NCI-H1436 (cell line): ENCODE measurements around the gene DLGAP5.
A peak's percentile ranks its signal among the peaks of the same experiment; 100 is the strongest.

ENCODE experiments used
- DNase-seq: peaks from one replicate; lab custom pipeline; 2025; lab: John Stamatoyannopoulos, UW

The DLGAP5 gene, protein sequence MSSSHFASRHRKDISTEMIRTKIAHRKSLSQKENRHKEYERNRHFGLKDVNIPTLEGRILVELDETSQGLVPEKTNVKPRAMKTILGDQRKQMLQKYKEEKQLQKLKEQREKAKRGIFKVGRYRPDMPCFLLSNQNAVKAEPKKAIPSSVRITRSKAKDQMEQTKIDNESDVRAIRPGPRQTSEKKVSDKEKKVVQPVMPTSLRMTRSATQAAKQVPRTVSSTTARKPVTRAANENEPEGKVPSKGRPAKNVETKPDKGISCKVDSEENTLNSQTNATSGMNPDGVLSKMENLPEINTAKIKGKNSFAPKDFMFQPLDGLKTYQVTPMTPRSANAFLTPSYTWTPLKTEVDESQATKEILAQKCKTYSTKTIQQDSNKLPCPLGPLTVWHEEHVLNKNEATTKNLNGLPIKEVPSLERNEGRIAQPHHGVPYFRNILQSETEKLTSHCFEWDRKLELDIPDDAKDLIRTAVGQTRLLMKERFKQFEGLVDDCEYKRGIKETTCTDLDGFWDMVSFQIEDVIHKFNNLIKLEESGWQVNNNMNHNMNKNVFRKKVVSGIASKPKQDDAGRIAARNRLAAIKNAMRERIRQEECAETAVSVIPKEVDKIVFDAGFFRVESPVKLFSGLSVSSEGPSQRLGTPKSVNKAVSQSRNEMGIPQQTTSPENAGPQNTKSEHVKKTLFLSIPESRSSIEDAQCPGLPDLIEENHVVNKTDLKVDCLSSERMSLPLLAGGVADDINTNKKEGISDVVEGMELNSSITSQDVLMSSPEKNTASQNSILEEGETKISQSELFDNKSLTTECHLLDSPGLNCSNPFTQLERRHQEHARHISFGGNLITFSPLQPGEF

DNA sequence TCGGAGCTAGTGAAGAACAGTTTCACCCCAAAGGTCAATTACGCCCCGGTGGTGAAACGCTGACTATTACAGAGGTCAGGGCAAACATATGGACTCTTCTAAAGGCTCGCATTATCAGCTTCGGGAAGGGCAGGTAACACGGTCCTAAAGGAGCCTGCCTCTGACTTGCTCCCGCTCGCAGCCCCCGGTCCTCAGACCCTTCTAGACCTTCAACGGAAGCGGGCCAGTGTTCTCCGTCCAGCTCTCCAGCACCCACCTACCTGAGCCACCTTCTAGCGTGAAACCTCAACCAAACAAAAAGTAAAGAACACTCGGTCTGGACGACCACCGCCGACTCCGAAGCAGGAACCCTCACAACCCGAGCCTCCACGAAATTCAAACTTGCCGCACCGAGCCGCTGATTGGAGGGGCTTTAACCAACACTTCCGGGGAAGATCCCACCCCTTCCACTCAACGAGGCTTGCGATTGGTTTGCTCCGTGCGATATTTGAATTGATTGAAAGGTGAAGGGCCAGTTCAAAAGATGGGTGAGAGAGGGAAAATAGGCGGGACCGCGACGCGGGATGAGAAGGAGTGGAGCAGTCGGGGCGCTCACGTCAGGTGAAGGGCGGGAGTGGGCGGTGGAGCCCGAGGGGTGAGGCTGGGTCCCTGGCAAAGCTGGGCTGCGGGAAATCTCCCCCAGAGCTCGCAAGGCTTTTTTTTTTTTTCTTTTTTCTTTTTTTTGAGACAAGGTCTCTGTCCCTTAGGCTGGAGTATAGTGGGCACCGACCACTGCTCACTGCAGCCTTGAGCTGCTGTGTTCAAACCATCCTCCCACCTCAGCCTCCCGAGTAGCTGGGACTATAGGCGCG is at the start of gene DLGAP5:
Gene DLGAP5, minus strand, starts transcription at position 383 of the 851 bp plus-strand sequence. CDS start 2,406 bp downstream, outside the sequence.
- DNase-seq = peak; percentile 97

DNA sequence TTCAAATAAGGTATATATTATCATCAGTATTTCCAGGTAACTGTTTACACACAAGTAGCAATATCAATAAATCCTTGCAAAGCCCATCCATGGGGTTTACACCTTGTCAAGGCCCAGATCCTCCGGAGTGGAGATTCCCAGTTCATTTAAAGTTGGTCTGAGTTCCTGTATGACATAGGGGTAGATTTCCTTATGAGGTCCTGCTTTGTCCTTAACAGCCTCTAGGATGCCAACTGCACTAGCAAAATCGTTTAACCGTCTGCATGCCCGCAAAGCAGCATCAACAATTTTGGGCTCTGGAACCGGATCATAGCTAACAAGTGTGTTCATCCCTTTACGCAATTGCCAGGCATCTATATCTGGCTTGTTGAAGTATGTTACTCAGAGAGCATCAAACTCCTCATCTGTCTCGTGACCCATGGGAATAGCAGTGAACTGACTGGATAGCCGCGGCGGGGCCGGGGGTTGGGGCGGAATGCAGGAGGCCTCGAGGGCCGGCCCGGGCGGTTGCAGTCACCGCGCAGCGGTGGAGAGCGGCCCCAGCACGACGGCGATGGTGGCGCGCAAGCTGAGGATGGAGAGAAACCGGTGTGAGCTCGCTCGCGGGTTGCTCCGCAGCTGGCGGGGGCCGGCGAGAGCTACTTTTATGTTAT is 49.3 kb upstream of the DLGAP5 start:
- no peak for DNase-seq

DNA sequence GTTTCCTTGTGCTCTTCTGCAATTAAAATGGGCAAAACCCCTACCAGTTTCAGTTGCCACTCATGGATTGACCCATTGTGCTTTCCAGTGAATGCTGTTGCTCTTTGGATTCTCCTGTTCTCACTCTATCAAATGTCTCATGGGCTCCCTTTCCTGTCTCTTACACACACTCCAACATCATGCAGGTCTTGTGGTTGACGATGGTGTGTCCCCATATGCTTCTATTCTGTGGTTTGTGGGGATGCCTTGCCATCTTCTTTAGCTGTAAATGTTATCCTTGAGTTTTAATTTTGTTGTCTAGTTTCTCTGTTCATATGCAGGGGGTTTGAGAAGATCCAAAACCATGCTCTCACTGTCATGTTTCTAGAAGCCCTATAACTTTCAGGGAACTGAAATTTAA is 47.9 kb upstream of the DLGAP5 start:
- no peak for DNase-seq

DNA sequence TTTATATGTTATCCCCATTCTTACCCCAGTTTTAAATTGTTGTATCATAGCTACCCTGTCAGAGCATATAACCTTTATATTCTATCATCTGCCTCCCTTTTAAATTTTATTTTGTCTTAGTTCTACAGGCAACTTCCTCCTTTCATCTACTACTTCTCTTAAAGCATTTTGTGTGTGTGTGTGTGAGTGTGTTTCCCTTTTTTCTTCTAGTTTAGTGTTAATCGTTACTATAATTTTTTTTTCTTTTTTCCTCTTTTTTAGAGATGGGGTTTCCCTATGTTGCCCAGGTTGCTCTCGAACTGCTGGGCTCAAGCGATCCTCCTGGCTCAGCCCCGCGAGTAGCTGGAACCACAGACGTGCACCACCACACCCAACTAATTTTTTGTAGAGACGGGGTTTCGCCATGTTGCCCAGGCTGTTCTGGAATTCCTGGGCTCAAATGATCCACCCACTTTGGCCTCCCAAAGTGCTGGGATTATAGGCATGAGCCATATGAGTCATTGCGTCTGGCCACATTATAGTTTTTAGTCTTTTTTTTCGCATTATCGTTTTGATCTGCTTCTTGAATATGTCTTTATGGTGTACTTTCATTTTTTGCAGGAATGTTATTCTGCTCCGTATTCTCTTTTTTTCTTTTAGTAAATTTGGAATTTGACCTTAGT is 46.8 kb upstream of the DLGAP5 start:
- no peak for DNase-seq

DNA sequence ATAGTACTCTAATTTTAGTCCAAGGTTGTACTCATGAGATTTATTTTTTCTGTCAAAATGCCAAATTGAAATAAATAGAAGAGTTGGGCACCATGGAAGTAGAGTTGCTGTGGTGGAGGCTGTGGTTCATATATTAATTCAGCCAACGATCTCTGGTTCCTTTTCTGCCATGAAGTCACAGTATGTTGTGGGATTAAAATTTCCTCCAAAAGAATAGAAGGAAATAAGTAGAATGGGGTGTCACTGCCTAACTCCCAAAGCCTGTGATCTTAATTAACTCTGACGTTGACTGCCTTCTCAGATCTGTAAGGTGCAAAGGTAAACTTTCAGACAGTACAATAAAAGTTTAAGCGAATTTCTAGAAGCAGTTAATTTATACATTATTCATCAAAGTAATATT is 42.2 kb upstream of the DLGAP5 start:
- DNase-seq = no peak

DNA sequence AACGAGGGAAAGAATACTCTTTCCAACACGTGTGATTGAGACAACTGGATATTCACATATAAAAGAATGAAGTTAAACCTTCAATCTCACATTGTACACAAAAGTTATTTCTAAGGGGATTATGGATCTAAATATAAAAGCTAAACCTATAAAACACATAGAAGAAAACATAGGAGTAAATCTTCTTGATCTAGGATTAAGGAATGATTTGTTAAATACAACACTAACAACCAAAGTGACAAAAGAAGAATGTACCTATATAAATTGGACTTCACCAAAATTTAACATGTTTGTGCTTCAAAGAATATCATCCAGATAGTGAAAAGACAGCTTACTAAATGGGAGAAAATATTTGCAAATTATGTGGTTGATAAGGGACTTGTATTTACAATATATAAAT is 36.9 kb upstream of the DLGAP5 start:
- no peak for DNase-seq

DNA sequence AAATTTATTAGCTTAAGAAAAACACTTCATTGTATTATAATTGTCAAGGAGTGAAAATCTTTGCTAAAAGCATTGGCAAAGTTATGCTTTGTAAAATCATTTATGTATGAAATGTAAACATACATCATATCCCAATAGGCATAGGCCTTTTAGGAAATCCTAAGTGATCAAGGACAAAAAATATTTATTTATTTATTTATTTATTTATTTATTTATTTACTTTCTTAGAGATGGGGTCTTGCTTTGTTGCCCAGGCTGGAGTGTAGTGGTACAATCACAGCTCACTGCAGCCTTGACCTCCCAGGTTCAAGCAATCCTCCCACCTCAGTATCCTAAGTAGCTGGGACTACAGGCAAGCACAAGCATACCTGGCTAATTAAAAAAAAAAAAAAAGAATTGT is 32.0 kb upstream of the DLGAP5 start:
- DNase-seq = no peak

DNA sequence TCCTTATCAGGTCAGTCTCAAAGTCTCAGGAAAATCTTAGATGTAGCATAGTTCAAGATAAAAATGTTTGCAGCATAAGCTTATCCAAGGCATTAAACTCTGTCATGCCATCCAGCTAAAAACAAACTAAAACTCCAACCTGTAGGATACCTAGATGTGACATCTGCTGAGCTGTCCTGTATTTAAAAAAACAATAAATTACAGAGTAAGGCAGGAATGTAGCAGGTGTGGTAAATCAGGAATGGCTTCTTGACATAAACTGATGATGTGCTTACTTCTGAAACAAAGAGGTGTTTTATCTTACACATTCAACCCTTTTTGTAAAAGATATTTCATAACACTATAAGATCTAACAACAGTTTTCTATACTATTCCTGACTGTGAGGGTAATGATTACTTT is 30.6 kb upstream of the DLGAP5 start:
- DNase-seq = no peak

DNA sequence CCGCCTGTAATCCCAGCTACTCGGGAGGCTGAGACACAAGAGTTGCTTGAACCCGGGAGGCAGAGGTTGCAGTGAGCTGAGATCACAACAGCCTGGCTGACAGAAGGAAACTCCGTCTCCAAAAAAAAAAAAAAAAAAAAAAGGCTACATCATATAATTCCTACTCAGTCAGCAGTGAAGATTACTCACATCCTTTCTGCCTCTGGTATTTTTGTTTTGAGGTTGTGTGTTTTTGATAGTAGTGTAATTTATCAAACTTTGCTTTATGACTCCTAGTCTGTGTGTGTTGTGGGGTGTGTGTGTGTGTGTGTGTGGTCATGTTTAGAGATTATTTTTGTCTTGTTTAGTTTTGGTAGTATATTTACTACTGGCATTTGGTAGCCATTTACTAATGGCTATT is 29.8 kb upstream of the DLGAP5 start:
- no peak for DNase-seq

DNA sequence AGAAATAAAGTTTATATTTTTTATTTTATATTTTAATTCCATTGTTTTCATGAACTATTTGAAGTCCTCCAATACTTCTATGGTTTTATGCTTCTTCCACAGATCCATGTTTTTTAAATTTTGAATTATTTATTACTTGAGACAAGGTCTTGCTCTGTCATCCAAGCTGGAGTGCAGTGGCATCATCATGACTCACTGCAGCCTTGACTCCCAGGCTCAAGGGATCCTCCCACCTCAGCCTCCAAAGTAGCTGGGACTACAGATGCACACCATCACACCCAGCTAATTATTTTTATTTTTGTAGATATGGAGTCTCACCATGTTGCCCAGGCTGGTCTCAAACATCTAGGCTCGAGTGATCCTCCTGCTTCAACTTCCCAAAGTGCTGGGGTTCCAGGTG is 28.8 kb upstream of the DLGAP5 start:
- DNase-seq = no peak

DNA sequence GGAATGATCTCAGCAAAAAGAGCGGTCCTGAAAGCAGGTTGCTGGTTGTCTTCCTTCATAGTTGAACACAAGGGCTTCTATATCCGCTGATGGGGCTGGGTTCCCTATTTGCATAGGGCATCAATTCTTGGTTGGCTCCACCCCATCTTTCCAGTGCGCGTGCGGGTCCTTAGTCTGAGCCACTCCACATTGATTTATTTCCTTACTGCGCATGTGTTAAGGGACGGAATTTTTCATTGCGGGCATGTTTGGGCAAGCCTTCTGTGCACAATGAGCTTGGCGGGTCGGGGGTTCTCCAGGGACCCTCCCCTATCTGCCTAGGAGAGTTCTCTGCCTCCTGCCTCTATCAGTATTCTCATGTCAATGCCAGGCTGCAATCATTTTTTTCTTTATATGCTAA is 21.2 kb upstream of the DLGAP5 start:
- peak; percentile 62 for DNase-seq

DNA sequence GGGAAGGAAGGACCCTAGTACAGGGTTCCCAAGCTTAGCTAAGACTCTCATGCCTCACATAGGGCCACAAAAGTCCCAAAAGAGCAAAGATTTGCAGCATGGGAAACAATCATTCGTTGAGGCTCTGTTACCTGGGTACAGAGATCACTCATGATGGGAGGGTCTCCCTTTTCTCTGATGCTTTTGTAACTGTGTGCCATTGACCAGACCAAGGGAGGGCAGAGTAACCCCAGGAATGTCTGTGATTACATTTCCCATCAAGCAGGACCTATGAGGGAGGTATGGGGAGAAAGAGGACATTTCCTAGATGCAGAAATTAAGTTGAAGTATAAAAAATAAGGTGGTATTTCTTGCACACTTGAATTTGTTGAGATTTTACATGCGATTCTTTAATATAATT is 16.4 kb upstream of the DLGAP5 start:
- DNase-seq = no peak

DNA sequence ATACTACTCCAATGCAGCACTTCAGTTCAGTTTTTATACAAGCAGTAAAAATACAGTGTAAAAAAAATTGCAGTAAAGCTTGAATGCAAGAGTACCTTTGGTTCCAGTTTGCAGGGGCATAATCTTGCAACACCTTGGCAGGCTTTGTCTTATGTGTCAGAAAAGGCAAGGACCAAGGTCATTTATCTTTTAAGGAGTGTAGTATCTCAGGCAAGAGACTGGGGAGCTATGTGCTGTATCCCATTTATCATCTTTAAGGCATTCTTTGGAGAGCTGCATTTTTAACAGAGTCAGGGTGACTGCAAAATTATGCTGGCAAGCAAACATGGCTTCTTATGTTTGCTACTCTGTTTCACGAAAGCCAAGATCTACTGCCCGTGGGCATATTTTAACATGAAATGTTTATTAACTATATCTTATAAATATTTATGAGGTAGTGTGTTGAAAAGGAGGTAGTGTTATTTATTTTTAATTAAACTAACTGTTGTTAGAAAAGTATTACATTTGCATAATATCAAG is 14.8 kb upstream of the DLGAP5 start:
- no peak for DNase-seq

DNA sequence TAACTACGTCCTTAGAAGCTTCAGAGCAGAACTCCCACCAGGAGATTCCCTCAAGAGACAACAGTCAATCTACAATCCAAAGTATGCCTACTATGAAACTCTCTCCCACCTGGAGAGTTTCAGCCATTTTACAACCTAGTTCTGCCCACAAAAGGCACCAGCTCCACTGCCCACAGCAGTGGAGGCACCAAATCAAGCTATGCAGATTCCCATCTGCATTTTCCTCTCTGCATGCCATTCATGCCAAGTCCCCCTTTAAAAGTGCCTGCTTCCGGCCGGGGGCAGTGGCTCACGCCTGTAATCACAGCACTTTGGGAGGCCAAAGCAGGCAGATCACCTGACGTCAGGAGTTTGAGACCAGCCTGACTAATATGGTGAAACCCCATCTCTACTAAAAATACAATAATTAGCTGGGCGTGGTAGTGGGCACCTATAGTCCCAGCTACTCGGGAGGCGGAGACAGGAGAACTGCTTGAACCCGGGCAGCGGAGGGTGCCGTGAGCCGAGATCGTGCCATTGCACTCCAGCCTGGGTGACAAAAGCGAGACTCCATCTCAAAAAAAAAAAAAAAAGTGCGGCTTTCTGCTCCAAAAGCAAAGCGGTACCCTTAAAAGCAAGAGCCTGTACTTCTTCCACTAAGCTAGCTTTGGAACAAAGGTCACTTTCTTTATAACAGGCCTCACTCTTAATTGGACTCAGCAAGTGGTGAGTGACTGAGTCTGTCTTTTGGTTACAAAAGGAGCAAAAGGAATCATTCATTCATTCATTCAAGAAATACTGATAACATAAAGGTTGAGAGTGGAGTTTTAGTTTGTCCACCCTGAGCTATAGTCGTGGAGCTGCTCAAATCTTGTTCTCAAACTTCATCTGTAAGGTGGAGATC is 10.1 kb upstream of the DLGAP5 start:
- DNase-seq = no peak

DNA sequence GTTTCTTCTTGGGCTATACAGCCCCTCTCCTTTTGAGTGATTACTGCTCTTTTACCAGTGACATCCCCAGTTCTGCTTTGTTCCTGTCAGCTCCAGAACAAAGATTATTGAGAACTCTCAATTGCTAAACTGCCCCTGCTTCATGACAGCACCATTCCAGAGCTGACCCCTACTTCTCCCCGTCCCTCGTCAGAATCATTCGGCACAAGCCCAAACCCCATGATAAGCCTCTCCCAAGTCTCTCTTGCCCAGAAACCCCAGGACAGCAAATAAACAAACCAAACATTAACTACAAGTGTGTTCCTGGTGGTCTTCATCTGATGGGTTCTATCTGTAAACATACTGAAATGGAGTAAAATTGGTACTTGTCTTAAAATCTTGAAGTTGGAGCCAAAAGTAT is 9.3 kb upstream of the DLGAP5 start:
- no peak for DNase-seq

DNA sequence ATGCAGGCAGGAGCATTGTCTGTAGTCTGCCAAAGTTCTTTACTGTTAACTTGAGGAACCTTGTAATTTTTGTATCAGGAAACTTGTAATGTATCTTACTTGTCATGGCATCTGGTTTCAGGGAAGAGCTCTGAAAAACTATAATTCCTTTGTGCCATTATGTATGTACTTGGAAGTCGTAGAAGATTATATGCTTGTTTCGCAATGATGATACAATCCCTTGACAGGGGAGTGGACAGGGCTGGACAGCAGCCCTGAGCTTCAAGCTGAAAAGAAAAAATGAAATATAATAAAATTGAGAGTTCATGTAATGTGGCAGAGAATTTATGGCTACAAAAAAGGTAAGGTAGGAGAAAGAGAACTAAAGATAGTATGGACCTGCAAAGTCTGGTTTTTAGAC is 7.4 kb upstream of the DLGAP5 start:
- no peak for DNase-seq

DNA sequence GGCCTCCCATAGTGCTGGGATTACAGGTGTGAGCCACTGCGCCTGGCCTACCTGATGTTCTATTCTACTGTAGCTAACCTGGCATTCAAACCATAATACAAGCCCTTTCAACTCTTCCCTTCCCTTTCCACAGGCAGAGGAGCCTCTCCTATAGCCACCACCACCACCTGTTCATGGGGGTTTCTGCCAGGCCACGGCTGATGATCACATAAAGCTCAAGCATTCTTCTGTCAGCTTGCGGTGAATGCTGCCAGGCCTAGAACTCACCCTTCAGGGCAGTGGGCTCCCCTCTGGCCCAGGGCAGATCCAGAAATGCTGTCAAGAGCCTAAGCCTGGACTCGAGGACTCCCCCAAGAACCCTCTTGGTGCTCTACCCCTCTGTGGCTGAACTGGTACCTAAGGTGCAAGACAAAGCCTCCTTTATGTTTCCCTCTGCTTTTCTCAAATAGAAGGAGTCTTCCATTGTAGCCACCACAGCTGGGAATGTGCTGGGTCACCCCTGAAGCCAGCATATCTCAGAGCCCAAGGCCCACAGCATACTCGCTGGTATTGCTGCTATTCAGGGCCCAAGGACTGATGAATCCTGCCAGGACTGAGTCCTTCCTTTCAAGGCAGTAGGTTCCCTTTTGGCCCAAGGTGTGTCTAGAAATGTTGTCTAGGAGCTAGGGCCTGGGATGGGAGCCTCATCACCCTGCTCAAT is 3.4 kb upstream of the DLGAP5 start:
- DNase-seq = no peak

DNA sequence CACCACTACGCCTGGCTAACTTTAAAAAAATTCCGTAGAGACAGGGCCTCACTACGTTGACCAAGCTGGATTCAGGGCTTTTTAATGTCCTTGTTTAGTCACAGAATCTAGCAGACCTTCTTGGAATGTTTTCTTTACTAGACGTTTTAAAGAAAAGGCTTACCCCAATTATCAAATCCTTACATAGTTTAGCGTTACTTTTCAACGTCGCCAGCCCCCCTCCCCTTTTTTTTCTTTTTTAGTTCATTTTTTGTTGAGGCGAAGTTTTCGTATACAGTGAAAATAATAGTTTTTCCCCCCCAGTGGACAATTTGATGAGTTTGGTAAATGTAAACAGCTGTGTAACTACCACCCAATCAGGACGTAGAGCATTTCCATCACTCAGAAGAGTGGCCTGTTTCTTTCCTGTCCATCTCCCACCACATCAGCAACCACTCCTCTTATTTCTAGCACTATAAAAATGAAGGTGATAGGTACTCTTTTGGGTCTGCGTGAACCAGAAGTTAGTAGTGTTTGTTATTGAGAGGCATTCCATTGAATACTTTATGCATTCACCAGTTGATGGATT is 753 bp upstream of the DLGAP5 start:
- no peak for DNase-seq

DNA sequence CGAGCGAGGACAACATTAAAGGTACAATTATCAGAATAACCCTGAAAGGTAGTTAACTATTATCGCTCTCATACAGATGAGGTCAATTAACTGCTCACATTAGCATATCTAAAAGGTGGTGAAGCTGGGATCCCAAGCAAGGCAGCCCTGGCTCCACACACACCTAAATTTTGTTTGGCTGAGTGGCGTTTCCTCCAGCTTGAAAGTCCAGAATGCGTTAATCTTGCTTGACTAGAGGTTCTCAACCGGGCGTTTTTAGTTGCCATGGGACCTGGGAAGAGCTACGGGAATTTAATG is 531 bp downstream of the DLGAP5 start:
- DNase-seq = no peak
